GM18519 (cell line): ENCODE measurements around the gene SNX20.

Experiments used
- ATAC-seq: cut with Tn5 transposase; IDR thresholded peaks from one replicate; pipeline ENCODE4 v1.9.1; 2021; ENCODE audit warnings: mild to moderate bottlenecking, moderate library complexity; ENCODE audit not compliant: unreplicated experiment, low FRiP score

The SNX20 gene

DNA sequence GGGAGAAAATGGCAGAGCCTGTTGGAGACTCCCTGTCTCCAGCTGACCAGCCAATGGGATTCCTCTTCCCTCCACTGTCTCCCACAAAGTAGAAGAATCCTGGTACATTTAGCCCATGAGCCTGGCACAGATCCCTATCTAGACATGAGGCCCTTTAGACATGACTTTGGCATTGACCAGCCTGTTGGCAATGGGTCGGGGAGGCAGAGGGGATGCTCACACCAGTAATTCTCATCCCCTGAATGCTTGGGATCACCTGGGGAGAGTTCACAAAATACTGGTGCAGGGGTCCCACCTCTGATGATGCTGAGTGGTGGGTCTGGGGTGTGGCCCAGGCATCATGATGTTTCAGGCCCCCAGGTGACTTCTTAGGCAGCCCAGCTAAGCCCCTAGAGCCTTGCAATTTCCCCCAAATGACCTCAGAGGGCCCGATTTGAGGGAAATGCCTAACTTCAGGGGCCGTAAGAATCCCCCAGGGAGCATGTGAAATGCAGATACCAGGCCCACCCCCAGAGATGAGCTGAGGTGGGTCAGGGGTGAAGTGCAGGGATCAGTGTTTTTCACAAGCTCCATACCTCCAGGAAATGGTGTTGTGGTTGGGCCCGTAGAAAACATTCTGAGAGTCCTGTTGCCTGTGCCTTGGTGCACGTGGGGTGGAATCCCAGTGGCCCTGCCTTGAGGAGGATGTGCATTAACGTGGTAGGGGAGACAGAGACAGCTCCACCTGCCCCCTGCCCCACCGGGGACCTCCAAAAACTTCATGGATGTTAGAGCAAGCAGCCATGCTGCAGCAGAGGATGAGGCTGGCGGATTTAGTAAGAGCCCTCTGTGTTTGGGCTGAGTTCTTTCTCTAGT, 42.1 kb downstream of the SNX20 start:
- ATAC-seq: no peak

GRCh38 chr16:50637716-50638602, 43.2 kb downstream of the SNX20 start:
- no peak for ATAC-seq

- ATAC-seq: no peak
Observed at GRCh38 chr16:50636753-50637374, 44.2 kb downstream of the SNX20 start.

- ATAC-seq: no peak
Observed at GRCh38 chr16:50635505-50636392, 45.4 kb downstream of the SNX20 start.

- ATAC-seq: no peak
Observed at GRCh38 chr16:50634947-50635346, 46.2 kb downstream of the SNX20 start.

DNA sequence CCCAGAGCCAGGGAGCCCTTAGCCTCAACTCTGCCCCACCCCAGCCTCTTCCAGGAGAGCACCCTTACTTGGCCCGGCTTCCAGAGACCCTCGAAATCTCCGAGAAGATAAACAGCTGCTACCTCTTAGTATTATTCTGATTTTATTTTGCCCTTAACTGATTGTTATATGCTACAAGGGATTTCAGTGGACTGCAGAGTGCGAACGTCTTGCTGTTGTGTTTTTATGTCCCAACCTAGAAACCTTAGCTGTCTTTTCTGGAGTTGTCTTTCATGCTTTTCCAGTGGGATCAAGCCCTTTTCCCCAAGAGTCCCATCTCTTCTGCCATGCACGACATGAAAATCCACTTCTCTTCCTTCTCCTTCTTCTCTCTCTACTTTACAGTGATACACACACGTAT, 47.0 kb downstream of the SNX20 start:
- no peak for ATAC-seq

- ATAC-seq: no peak
Observed at GRCh38 chr16:50632927-50633800, 47.9 kb downstream of the SNX20 start.

DNA sequence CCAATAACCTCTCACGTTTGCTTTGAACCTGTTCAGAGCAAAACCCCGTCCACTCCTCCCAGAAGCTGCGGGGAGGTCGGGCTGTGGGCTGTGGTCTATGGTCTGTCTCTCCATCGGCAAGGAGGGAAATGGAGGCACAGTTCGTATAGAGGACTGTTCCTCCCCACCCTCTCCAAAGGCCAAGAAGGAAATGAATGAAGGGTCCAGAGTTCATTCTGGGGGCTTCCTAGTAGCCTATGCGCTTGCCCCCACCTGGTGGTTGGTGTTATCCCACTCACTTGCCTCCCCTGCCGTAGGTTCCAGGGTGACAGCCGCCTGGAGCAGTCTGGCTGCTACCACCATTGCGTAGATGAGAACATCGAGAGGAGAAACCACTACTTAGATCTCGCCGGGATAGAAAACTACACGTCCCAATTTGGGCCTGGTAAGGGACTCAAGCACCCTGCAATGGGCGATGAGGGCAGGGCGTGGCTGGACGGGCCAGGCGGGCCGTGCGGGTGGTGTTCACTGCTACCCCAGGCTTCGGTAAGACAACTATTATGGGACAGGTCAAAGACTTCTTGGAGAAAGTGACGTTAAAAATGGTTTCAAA, 49.0 kb downstream of the SNX20 start:
- no peak for ATAC-seq

DNA sequence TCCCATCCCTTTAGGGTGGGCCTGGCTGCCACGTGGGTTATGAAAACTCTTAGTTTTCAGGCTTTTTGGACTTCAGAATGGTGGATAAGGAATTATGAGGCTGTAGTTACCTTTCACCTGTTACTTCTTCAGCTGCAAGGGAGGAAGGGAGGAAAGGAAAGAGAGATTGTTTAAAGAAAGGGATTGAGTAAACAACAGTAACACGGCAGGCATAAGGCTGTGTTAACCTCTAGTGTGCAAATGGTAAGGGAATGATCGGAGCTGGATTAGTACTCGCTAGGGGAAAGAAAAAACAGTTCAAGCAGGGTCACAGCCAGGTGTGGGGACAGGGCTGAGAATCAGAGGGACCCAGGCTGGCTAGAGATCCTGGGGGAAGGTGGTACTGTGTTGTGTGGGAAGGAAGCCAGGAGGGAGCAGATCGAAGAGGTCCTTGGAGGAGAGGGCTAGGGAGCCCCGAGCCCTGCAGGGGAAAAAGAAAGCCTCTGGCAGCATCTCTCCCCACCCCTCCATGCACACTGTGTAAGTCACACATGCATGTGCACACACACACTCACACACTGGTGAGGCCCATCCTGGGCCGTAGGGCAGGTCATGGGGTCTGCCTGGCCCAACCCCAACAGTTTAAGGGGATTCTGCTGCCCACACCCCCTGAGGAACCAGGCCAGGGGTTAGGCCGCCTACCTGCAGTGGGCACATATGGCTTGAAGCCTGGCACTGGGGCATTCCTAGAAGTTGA, 49.7 kb downstream of the SNX20 start:
- ATAC-seq: no peak

- no peak for ATAC-seq
Observed at GRCh38 chr16:50630394-50631020, 50.6 kb downstream of the SNX20 start.

- no peak for ATAC-seq
Observed at GRCh38 chr16:50629334-50629733, 51.8 kb downstream of the SNX20 start.

- no peak for ATAC-seq
Observed at GRCh38 chr16:50628156-50628802, 52.8 kb downstream of the SNX20 start.

- no peak for ATAC-seq
Observed at GRCh38 chr16:50627419-50627818, 53.7 kb downstream of the SNX20 start.

- no peak for ATAC-seq
Observed at GRCh38 chr16:50626868-50627267, 54.2 kb downstream of the SNX20 start.

- no peak for ATAC-seq
Observed at GRCh38 chr16:50625374-50625773, 55.7 kb downstream of the SNX20 start.

- ATAC-seq: no peak
Observed at GRCh38 chr16:50624449-50624970, 56.6 kb downstream of the SNX20 start.
